H54 (cell line): ENCODE measurements around the gene CLCA2.

ENCODE experiments used
- DNase-seq: peaks from one replicate; pipeline ENCODE4 v3.0.0; 2011; ENCODE audit warnings: low spot score, mixed read lengths; ENCODE audit not compliant: insufficient read length
- FAIRE-seq: peaks from 3 replicates; lab custom pipeline; 2011; peaks lifted over from hg19 to GRCh38; lab: Jason Lieb, UNC
- POLR2A ChIP-seq: IDR thresholded peaks from 2 replicates; pipeline ENCODE4 v1.6.1; 2011; ENCODE audit warnings: low read depth, mild to moderate bottlenecking, low read length

Gene CLCA2

DNA sequence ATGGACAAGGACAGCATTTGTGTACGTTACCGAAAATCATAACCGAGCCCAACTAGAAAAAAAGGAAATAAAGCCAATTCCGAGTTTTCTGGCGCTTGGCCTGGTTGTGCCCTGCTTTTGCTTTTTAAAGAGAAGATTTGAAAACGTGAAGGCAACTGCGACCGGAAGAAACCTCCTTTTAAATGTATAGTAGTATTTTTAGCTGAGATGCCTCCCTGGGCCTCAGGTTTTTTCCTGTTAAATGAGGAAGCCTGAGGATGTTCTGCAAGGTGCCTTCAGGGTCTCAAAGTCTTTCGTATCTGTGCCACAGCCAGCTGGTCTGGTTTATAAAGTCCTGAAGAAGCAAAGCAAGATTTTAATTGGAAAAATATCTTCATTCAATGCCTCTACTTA, 27.5 kb upstream of the CLCA2 start:
- no peak for FAIRE-seq
- TF ChIP-seq POLR2A, result no peak
- no peak for DNase-seq

DNA sequence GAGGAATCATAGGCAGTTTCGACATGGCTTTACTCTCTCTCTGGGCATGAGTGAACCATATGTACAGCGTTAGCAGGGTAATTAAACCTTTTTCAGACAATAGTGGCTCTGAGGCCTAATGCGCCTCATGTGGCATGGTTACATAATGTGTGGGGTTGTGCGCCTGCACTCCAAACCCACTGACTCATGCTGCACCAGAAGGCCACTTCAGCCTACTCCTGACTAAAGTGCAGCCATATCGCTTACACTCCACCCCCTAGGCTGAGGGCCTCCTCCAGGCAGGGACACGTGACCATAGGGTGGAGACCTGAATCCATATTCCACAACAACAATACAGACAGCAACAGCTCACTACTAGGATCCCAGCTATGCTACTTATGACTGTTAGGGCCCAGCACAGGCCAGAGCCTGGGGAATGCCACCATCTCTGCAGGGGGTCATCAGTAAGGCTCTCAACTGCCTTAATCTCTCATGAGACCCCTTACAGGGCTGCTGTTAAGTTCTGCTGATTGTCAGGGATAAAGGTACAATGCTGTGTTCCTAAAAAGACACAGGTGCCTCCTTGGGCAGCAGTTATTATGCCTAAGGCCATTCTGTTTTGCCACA, 14.5 kb upstream of the CLCA2 start:
- DNase-seq (no peak), FAIRE-seq (no peak)
- TF ChIP-seq POLR2A, result no peak

DNA sequence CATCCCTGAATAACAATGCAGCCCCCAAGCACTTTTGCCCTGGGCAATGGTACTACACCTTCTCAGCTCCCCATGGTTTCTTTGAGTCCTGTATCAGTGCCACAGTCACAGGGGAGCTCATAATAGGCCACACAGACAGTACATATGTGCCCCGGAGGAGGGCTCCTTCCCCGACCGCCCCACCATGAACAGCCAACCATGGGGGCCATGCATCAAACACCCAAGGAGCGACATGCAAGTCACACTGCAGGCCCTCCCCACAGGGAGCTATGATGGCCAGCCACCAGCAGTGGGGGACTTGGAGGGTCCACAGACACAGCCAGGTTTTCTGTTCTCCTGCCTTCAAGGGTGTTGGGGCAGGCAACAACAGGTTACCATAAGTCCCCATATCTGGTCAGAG, 13.1 kb upstream of the CLCA2 start:
- DNase-seq, result no peak
- TF ChIP-seq POLR2A, result no peak
- FAIRE-seq, result no peak

DNA sequence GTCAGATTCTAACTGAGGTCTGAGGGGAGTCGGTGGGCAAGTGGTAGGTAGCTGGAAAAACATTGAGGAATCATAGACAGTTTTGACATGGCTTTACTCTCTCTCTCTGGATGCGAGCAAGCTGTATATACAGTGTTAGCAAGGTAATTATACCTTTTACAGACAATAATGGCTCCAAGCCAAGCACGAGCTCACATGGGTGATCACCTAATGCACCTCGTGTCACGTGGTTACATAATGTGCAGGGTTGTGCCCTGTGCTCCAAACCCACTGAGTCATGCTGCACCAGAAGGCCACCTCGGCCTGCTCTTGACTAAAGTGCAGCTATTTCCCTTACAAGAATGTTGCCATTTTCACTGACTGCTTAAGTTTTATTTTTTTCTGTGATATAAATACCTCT, 7.6 kb upstream of the CLCA2 start:
- DNase-seq (no peak), FAIRE-seq (no peak)
- TF ChIP-seq POLR2A, result no peak

DNA sequence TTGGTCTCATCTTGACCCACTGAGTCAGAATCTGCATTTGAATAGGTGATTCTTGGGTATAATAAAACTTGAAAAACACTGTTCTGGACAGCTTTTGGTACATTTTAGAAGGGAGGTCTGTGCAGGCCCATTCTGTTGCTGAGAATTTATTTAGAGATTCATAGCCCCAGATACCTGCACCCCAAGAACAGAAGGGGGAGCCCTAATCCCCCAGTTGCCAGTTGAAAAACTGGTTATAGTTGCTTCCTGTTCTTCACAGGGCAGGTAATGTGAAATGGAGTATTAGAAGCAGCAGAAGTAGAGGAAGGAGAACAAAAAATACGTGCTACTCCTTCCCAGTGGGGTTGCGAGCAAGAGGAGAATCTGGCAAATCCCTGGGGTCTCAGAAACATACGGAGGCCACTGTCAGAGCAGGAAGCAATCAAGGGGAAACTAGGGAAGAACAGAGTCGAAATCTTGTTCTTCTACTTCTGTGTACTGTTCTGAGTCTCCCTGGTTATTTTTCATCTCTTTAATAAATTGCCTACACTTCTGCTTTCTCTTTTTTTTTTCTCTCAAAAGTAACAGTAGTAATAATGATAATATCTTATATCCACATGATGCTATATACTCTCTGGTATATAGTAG, 4.6 kb upstream of the CLCA2 start:
- FAIRE-seq (no peak), DNase-seq (no peak)
- TF ChIP-seq POLR2A, result no peak

DNA sequence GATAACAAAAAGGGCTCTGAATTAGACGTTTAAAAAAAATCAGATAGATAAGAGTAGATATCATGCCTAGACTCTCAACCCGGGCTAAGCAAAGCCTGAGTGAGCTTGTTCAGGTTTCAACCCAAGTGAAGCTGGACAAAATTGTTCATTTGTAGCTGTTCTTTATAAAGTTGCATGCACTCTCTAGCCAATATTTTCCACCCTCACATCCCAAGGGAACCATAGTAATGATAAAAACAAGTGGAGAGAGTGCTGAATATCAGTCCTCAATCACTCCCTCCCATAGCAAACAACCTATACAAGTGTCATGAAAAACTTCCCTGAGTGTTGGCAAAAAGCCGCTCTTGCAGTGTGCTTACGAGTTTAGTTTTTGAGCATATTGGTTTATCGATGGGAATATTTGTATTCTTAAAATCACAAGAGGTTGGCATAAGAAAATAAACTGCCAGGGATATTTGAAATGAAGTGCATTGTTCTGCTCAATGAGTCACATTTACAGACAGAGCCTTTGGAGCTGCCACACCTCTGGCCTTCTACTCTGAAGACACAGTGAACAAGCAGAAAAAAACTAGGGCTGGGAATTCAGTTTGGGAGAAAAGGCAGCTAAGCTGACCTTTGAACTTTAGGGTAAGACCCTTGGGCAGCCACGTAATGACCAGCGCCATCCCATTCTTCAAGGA, 2.2 kb upstream of the CLCA2 start:
- TF ChIP-seq POLR2A, result no peak
- FAIRE-seq (no peak), DNase-seq (no peak)

DNA sequence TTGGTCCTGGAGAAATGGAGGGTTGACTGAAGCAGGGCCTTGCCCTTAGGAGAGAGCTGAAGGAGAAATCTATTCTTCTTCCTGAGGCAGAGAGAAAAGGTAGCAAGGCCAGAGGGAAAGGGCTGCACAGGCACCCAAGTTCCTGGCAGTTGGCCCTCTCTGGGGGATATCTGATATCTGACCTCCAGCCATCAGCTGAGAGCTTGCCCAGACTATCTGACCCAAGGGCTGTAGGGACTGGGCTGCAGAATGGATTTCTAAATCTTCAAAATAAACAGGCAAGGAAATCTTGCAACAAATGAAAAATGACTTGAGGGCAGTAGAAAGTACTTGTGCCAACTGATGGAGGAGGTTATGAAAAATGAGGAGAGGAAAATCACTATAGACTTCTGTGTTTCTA, 498 bp upstream of the CLCA2 start:
- TF ChIP-seq POLR2A, result no peak
- FAIRE-seq (no peak), DNase-seq (no peak)

DNA sequence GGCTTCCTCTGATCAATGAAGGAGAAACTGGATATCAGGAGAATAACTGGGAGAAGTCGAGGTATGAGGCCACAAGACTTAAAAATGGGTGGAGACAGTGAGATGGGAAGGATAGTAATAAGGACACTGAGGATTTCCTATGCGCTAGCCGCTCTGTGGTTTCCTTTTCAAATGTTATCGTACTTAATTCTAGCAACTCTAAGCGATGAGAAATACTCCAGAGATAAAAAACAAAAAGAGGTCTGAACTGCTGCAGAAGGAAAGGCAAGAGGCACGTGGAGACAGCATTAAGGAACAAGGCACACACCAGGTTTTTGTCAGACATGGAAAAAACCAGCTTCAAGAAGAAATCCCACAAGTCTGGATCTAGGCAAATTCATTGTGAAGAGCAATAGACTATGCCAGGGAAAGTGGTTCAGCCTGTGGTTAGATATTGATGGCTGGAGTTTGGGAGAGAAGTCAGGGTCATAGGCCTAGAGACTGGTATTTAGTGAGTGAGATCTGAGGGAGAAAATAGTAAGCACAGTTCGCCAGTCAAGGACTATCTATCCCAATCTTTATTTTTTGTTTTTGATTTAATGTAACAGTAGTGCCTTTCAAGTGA, 5.3 kb downstream of the CLCA2 start:
- DNase-seq (no peak), FAIRE-seq (no peak)
- TF ChIP-seq POLR2A, result no peak

DNA sequence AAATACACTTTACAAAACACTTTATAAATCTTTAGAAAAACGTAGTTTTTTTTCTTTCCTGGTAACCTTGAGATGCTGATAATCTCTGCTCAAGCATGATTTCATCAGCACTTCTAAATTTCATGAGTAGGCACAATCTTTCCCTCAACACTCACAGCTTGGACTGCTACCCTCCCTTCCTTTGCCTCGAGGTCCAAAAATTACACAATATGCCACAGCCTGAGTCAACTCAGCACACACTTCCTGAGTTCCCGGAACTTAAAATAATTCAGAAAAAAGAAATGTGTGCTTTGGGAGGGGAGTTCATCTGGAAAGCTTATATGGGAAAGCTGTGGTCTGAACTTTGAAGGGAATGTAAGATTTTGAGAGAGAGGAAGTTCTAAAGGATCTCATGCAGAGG, 5.9 kb downstream of the CLCA2 start:
- DNase-seq (peak; percentile 13), FAIRE-seq (peak; percentile 87)
- TF ChIP-seq POLR2A, result no peak

DNA sequence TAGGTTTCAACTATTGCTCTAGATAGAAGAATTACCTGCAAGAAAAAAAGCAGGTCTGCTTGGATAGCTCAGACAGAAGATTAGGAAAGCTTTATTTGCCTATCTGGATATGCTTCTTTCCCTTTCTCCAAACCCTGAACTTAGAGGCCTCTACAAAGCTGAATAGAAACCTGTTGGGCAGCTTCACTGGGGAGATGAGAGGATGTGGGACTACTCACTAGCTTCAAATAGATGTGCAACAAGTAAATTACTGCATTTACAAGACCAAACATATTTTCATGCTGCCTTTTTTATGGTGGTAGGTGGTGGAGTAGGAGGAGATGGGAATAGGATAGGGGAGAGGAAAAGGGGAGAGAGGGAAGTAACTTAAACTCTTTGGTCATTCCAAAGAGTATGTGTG, 6.4 kb downstream of the CLCA2 start:
- FAIRE-seq, result no peak
- no peak for TF ChIP-seq POLR2A
- no peak for DNase-seq

DNA sequence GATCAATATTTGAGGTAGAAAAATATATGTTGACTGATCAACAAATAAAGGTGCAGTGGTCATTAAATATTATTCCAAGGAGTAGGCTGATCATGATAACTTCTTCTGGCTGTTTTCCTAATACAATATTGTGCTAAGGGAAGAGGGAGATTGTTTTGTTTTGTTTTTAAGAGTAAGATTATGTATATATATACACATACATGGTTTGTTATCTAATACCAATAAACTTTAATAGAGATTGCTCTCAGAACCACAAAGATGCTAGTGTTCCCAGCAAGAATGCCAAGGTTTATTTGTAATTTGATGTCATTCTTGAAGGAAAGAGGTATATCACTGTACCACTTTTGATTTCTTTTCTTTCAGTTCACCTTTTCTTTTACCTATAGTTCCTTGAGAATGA, 10.1 kb downstream of the CLCA2 start:
- TF ChIP-seq POLR2A, result no peak
- DNase-seq (no peak), FAIRE-seq (no peak)

DNA sequence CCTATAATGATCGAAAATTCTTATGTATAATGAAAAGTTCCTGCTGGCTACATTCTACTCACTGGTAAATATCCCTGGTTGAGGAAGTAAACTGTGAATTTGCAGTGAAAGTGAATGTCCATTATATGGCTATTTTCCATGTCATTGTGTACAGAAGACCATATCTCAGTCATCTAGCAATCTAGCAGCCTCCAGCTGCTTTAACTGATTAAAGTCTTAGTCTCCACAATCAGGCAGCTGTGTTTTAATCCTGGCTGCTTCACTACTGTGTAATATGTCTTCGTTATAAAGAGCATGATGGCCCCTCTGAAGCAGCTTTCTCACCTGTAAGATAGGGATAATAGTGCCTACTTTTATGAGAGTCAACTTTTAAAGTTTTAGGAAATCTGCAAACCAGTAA, 11.4 kb downstream of the CLCA2 start:
- FAIRE-seq, result no peak
- no peak for DNase-seq
- TF ChIP-seq POLR2A, result no peak

DNA sequence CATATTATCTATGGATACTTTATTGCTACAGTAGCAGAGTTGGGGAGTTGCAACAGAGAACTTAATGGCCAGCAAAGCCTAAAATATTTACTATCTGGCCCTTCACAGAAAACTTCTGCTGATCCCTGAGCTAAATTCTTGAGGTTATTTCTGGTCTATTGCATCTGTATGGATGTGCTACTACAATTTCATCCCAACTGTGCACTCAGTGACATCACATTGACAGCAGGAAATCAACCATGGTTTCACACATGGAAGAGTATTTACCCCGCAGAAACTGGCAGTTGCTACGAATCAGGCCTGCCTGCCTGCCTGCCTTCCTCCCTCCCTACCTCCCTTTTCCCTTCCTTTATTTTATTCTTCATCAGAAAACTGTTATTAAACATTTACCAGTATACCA, 12.1 kb downstream of the CLCA2 start:
- TF ChIP-seq POLR2A, result no peak
- FAIRE-seq (no peak), DNase-seq (no peak)

DNA sequence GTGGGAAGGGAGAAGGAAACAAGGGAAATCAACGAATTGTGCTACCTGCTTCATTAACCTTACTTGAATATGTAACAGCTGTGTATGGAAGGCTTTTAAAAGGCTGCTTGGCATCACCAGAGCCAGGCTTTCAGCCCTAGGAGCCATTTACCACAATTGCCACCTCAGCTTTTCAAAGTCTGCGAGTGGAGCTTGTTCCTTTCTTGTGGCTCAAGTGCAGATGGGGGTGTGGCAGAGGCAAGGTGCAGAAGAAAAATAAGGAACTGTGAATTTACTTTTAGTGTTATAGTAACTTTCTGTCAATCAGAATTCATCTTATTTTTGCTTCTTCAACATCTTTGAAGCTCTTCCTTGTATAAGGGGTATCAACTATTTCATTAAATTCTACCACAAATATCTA, 17.6 kb downstream of the CLCA2 start:
- FAIRE-seq (no peak), DNase-seq (no peak)
- no peak for TF ChIP-seq POLR2A
